GM12873 (cell line): ENCODE measurements around the gene MT1G.

Experiments used
- TF ChIP-seq, protein P1 (sequence below): IDR thresholded peaks from 2 replicates; pipeline ENCODE4 v1.5.1; 2012; ENCODE audit warnings: low read depth, mild to moderate bottlenecking, moderate library complexity, low read length, control low read depth; ENCODE audit not compliant: insufficient read depth; ENCODE audit errors: missing control alignments

MT1G gene

DNA sequence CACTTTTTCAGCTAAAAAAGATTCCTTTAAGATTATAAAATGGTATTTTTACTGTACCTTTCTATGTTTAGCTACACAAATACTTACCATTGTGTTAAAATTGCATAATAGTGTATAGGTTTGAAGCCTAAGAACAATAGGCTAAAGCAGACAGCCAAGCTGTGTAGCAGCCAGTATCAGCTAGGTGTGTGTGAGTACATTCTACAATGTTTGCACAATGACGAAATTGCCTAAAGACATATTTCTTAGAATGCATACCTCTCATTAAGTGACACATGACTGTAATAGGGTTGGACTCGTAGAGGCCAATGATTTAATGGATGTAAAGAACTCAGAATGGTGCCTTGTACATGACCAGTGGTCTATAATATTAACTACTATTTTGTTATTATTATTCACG lies 18.0 kb downstream of the MT1G start:
- TF ChIP-seq, protein P1, sequence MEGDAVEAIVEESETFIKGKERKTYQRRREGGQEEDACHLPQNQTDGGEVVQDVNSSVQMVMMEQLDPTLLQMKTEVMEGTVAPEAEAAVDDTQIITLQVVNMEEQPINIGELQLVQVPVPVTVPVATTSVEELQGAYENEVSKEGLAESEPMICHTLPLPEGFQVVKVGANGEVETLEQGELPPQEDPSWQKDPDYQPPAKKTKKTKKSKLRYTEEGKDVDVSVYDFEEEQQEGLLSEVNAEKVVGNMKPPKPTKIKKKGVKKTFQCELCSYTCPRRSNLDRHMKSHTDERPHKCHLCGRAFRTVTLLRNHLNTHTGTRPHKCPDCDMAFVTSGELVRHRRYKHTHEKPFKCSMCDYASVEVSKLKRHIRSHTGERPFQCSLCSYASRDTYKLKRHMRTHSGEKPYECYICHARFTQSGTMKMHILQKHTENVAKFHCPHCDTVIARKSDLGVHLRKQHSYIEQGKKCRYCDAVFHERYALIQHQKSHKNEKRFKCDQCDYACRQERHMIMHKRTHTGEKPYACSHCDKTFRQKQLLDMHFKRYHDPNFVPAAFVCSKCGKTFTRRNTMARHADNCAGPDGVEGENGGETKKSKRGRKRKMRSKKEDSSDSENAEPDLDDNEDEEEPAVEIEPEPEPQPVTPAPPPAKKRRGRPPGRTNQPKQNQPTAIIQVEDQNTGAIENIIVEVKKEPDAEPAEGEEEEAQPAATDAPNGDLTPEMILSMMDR: no peak

DNA sequence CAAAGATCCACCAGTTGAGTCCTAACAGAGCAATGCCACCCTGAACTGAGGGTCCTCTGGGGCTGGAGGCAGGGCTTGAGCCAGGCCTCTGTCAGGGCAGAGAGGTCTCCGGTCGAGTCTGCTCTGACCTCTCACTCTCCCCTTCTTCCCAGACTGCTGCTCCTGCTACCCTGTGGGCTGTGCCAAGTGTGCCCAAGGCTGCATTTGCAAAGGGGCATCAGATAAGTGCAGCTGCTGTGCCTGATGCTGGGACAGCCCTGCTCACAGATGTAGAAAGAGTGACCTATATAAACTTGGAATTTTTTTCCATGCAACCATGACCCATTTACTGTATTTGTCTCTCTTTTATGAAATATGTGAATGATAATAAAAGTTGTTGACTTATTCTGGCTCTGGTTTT lies 18.6 kb downstream of the MT1G start:
- TF ChIP-seq, protein P1: no peak

DNA sequence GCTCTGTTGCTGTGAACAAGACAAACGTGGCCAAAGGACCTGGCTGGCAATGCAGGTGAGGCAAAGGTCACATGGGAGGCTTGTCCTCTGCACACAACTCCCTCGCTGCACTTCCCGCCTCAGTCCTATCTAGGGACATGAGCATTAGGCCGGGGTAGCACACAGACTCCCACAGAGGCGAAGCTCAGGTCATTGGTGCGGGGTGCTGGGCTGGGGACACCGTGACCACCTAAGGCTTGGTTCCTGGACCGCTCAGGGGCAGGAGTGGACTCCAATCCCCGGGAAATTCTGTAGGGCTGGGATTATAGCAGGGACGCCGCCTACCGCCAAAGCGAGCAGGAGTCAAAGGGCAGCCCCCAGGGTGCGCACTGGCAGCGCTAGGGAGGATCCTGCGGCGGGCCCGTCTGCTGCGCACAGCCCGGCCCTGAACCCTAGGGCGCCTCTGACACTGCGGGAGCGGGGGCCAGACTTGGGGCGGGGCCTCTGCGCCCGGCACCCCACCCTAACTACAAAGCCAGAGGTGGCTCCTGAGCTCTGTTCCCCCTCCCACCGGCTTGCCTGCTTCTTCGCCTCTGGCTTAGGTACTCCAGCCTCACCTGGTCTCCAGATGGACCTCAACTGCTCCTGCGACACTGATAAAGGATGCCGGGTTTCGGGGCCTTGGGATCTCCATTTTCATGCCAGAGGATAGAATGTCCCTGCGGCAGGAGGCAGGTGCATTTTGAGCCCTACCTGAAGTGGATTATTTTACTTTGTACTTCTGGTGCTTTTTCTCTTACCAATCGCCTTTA lies 20.0 kb downstream of the MT1G start:
- TF ChIP-seq, protein P1: no peak

DNA sequence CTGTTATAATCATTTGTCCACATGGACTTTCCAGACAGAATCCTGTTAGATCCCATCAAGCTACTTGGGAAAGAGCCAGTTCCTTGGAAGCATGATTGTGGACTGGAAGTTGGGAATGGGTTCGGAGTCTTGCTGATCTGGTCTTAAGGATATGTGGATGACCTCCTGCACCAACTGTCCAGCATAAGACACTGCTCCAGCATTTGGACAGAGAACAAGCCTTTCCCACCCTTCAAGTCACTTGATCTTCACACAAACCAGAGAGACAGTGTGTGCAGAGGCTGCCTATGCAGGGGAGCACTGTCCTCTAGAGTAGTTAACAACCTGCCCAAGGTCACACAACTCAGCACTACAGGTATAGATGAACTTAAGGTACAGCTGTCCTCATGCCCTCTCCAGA lies 22.0 kb downstream of the MT1G start:
- TF ChIP-seq, protein P1: no peak

DNA sequence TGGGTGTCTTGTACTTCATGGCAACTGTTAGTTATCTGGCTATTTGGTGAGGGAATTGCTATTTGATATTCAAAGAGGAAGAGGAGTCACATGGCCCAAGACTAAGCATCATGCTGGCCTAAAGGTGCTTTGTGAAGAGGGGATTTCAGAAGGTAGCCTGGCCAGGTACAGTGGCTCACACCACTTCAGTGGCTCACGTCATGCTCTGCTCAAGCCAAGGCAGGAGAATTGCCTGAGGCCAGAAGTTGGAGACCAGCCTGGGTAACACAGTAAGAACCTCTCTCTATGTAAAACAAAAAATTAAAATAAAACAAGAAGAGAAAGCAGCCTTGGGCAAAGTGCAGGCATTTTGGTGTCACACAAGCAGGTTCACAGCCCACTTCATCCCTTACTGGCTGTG lies 22.6 kb downstream of the MT1G start:
- TF ChIP-seq, protein P1: no peak

DNA sequence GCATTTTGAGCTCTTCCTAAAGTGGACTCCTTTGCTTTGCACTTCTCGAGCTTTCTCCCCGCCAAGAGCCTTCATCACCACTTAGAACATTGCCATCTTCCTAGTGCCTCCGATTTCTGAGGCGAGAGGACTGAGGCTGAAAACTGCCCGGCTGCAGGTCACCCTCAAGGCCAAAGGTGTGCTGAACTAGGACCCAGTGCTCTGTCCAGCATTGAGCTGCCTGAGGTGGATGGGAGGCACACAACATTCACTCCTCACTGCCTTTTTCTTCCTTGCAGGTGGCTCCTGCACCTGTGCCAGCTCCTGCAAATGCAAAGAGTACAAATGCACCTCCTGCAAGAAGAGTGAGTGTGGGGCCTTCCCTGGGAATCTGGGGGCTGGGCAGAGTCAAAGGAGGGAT lies 24.0 kb downstream of the MT1G start:
- TF ChIP-seq, protein P1: no peak

DNA sequence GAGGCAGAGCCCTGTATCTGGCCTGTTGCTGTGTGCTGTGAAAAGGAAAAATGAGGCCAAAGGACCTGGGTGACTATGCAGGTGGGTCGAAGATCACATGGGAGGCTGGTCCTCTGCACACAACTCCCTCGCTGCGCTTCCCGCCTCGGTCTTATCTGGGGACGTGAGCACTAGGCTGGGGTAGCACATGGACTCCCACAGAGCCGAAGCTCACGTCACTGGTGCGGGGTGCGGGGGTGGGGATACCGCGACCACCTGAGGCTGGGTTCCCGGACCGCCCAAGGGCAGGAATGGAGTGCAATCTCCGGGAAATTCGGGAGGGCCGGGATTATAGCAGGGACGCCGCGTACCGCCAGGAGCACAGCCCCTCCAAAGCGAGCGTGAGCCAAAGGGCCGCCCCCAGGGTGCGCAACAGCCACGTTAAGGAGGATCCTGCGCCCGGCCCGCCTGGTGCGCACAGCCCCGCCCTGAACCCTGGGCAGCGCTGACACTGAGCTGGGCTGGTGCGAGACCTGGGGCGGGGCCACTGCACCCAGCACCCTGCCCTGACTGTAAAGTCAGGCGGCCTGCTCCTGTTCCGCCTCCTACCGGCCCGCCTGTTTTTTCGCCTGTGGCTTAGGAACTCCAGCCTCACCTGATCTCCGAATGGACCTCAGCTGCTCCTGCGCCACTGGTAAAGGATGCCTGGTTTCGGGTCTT lies 24.6 kb downstream of the MT1G start:
- TF ChIP-seq, protein P1: peak; percentile 15
